ENCODE measurements around the gene ADK.

GRCh38 chr10:74634995-74635536 lies 484.0 kb downstream of the ADK start:
- TF ChIP-seq CTCF (conservative IDR thresholded peaks at IDR 0.05) (no peak), ZFX (IDR thresholded peaks at IDR 0.05) (no peak)
